HL-60/S4 treated with phorbol 12-myristate 13-acetate at 8.2 ng/mL for 4 days and 3 days (cell line): ENCODE measurements around the gene TAMALIN.

Experiments used
- in situ Hi-C: fragments of 300-500 bp; cut with MboI; formaldehyde crosslinking; loops from 2 replicates; pipeline ENCODE4 v1.15.0; 2022; ENCODE audit warnings: low sequenced_read_pairs

Gene TAMALIN

DNA sequence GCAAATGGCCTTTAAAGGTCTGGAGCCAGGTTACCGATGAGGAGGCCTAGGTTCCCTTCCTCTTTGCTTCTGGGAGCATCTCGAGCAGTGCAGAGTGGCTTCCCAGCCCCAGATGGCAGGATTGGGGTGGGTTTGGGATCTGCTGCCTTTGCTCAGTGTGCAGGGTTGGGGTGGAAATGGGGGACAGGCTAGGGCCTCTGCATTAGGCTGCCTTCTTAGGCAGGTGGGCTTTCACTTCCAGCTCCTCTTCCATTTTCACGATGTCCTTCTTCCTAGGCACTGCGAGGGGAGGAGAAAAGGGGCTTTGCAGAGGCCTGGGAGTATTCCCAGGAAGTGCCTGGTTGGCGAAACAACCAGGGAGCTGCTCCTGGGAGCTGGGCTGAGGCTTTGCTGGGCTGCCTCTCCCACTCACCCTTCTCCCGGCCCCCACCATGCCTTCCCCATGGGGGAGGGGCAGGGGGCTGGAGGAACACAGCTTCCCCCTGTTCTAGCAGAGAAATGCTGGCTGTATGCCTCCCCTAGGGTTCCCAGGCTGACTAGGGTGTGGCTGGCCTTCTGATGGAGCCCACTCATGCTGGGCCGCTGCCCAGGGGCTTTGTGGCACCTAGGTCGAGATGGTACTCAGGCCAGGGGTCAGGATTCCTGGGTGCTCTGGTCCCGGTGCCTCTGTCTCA, 46.9 kb downstream of the TAMALIN start:
- in situ Hi-C loops: no loop called here

DNA sequence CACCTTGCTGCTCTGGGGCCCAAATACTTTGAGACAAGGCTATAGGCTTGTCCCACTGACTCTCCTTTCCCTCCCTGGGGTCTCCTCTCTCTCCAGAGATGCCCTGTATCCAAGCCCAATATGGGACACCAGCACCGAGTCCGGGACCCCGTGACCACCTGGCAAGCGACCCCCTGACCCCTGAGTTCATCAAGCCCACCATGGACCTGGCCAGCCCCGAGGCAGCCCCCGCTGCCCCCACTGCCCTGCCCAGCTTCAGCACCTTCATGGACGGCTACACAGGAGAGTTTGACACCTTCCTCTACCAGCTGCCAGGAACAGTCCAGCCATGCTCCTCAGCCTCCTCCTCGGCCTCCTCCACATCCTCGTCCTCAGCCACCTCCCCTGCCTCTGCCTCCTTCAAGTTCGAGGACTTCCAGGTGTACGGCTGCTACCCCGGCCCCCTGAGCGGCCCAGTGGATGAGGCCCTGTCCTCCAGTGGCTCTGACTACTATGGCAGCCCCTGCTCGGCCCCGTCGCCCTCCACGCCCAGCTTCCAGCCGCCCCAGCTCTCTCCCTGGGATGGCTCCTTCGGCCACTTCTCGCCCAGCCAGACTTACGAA, 47.6 kb downstream of the TAMALIN start:
- in situ Hi-C loops: no loop called here

DNA sequence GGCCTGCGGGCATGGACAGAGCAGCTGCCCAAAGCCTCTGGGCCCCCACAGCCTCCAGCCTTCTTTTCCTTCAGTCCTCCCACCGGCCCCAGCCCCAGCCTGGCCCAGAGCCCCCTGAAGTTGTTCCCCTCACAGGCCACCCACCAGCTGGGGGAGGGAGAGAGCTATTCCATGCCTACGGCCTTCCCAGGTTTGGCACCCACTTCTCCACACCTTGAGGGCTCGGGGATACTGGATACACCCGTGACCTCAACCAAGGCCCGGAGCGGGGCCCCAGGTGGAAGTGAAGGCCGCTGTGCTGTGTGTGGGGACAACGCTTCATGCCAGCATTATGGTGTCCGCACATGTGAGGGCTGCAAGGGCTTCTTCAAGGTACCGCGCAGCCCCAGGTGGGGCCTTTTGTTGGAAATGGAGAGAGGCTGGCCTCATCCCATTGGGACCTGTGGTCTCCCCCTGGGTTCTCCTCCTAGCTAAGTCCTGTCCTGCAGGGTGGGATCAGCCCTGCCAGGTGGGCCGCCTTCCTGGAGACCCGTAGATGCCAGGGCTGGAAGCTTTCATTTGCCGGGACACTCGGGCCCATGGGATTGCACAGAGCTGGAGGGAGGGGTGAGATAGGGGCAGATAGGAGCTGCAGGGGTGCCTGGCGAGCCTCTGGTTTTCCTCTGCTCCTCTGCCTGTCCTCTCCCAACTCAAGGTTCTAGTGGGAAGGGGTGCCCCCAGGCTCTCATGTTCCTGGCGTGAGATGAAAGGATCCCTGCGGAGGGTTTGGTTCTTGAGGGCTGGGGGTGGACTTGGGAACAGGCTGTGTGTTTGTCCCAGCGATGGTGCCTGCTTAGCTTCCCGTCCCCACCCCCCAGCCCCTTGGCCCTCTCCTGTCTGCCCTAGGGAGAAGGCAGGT, 48.3 kb downstream of the TAMALIN start:
- in situ Hi-C loops: no loop called here

DNA sequence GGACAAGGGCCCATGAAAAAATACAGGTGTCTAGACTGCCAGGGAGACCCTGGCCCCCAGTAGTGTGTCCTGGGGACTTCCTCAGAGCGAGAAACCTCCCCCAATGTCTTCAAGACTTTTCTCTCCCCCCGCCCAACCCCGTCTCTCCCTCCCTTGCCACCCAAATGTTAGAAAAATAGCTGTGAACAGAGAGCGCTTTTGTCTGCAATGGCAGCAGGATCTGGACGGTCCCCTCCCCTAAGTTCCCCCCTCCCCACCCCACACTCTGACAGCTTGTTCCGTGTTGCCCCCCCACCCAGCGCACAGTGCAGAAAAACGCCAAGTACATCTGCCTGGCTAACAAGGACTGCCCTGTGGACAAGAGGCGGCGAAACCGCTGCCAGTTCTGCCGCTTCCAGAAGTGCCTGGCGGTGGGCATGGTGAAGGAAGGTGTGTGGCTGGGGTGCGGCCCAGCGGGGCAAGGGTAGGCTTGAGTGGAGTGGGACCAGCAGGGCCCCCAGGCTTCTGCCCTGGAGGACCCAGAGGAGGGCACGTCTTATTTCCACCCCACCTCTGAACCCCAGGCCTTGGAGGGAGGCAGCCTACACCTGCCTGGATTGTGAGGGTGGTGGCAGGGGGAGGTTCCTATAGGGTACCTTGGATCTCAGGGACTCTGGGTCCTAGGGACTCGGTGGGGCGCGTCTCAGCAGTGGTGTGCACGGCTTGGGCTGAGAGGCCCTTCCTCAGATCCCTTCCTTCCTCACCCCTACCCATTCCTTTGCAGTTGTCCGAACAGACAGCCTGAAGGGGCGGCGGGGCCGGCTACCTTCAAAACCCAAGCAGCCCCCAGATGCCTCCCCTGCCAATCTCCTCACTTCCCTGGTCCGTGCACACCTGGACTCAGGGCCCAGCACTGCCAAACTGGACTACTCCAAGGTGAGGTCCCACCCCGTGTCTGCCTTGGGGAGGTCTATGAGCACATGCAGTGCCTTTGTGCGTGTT, 49.3 kb downstream of the TAMALIN start:
- in situ Hi-C loops: no loop called here

DNA sequence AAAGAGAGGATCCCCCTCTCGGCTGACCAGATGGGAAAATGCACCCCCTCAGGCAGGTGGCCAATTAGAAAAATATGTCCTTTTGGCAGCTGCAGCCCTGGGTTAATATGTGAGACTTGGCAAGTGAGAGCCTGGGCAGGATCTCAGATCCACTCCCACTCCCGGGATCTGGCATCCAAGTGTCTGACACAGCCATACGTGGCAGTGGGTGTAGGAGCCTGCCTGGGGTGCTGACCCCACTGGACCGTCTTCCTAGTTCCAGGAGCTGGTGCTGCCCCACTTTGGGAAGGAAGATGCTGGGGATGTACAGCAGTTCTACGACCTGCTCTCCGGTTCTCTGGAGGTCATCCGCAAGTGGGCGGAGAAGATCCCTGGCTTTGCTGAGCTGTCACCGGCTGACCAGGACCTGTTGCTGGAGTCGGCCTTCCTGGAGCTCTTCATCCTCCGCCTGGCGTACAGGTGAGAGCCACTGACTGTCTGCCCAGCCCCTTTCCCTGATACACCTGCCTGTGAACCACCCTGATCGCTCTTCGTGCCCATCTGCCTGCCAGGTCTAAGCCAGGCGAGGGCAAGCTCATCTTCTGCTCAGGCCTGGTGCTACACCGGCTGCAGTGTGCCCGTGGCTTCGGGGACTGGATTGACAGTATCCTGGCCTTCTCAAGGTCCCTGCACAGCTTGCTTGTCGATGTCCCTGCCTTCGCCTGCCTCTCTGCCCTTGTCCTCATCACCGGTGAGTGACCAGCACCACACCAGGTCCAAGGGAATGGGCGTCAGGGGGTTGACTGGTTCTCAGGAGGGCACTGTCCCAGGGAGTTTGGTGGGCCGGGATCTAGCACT, 50.3 kb downstream of the TAMALIN start:
- in situ Hi-C loops: no loop called here

DNA sequence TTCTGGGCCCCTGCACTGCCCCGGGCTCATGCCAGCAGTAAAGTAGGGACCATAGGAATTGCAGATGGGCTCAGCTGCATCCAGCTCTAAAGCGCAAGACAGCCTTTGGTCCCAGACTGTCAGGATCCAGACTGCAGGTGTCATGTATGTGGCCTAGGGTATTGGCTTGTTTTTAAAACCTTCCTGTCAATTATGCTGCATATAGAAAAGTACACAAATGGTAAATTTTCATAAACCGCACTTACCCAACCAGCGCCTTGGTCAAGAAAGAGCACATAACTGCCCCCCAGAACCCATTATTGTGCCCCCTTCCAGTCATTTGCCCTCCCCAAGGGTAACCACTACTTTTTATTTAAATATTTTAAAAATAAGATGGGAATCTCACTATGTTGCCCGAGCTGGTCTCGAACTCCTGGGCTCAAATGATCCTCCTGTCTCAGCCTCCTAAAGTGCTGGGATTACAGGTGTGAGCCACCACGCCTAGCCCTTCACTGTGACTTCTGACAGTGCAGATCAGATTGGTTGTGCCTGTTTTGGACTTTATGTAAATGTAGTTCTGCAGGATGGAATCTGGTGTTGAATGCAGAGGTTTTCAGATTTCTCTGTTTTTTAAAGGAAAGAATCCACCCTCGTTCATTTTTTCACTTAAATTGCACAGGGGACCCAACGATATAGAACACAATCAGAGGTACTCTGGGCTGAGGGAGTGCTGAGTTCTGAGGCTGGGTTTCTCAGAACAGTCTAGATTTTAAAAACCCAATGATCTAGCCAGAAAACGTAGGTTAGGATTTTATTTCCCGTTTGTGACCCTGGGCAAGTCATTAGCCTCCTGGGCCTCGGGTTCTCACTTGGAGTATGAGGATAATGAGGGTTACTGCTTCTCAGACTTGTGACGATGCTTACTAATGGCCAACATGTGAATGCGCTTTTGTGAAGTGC, 51.2 kb downstream of the TAMALIN start:
- in situ Hi-C loops: no loop called here

DNA sequence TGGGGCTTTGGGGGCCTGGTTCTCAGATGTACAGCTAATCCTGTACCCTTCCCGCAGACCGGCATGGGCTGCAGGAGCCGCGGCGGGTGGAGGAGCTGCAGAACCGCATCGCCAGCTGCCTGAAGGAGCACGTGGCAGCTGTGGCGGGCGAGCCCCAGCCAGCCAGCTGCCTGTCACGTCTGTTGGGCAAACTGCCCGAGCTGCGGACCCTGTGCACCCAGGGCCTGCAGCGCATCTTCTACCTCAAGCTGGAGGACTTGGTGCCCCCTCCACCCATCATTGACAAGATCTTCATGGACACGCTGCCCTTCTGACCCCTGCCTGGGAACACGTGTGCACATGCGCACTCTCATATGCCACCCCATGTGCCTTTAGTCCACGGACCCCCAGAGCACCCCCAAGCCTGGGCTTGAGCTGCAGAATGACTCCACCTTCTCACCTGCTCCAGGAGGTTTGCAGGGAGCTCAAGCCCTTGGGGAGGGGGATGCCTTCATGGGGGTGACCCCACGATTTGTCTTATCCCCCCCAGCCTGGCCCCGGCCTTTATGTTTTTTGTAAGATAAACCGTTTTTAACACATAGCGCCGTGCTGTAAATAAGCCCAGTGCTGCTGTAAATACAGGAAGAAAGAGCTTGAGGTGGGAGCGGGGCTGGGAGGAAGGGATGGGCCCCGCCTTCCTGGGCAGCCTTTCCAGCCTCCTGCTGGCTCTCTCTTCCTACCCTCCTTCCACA, 52.0 kb downstream of the TAMALIN start:
- in situ Hi-C loops: no loop called here

DNA sequence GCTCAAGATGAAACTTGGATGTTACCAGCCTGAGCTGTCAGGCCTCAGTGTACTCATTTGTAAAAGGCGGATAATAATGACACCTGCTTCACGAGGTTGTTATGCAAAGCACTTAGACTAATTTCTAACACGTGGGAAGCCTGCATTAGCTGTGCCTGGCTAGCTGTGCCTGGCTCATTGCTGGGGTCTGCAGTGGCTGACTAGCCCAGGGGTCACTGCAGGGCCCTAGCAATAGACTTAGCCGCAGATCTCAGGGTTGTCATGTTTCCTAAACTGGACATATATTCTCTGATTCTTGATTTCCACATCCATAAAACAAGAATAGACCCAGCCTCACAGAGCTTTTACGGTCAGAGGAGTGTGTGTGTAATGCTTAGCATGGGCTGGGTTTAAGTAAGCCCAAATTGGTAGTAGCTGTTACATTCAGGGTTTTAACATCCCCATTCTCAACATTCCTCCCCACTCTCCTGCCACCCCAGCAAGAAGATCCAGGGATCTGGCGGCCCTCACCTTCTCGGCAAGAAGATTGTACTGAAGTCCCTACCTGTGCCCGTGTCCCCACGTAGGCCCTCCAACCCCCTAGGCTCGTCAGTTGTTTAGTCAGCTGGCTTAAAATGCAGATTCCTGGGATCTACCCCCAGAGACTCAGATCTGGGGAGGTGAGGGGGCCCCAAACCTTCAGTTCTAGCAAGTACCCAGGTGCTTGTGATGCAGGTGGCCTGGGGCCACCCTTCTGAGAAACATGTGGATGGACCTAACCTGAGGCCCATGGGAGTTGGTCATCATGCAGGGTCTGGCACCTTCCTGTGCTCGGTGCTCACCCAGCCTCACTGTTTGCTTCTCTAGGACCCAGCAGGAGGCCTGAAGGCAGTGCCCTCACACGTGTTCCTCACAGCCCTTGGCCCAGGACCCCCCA, 53.1 kb downstream of the TAMALIN start:
- in situ Hi-C loops: no loop called here

DNA sequence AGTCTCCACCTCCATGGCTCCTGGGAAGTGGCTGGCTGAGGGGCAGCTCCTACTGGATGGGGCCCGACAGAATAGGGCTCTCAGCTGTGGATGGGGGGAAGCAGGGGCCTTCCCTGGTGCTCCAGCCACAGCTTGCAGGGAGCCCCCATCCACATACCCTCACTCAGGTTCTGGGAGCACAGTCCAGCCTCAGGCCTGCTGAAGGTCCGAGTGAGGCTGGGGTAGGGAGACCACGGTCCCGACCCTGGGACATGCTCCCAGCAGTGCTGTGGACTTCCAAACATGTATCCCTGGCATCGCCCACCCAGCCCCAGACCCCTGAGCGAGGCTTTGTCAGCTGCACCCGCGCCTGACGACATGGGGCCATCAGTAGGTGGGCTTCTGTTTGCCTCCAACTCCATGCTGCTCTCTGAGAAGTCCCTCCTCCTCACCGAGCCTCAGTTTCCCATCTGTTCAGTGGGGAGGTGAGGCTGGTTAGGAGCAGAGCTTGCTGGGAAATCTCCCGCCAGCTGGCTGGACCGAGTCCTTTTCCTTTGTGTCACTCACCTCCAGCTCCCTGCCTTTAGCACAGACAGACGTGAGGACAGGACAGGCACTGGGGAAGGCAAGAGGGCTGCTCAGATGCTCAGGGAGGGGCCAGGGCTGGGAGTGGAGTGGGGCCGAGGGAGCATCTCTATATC, 53.9 kb downstream of the TAMALIN start:
- in situ Hi-C loops: no loop called here

DNA sequence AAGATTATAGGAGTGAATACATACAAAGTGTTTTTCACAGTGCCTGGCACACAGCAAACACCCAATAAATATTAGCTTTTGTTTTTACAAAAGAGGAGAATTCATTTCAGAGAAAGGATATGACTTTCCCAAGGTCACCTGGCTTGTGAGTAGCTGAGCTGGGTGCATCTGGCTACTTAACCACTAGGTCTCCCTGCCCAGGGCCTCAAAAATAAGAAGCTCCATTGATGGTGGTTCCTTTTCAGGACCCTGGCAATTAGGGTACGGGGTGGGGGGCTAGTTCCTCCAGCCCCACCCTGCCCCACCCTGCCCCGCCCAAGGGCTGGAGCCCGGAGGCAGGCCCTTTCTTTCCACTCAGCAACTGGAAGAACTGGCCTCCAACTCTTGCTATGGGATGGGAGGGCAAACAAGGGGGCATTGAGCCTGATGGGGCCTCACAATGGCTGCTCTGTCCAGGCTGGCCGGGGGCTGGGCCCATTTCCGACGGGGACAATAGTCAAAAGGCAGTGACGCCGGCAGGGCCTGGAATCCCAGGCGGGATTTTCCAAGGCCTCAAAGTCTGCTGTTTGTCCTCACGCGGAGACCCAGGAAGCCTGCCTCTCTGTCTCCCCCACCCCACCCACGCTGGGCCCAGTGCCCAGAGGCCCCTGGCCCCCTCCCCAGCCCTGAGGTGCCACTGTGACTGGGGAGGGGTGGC, 54.9 kb downstream of the TAMALIN start:
- in situ Hi-C loops: no loop called here

DNA sequence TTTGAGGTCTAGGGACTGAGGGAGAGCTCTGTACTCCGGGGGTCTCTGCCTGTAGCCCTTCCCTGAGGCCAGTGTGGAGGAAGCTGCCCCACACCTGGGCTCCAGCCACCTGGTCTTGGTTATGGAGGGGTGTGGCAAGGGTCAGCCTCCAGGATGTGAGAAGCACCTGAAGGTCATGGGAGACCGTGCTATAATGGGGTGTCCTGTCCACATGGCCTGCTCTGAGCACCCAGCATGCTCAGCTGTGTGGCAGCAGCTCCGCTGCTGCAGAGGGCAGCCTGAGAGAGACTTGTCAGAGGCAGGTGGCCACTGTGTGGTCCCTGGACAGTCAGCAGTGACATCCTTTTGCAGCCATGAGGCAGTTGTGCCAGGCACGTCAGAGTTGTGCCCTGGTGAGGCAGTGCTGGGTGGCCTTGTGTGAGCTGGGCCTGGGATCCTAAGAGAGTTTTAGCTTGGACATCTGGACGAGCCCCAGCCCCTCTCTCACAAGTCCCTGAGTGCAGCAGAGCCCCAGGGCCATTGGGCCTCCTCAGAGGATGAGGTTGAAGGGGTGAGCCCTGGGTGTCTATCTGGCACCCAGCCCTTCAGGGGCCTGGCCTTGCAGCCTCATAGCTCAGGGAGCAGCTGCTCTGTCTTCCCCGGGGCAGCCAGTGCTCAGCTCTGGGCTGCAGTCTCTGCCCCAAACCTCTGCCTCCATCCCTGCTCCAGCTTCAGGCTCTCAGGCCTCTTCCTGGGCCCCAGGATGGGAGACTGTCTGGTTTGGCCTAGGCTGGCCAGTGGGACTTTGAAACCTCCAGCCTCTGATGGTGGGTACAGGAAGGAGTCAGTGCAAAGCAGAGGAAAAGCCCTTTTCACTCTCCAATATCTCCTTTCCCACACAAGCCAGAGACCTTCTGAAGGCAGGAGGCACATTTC, 55.7 kb downstream of the TAMALIN start:
- in situ Hi-C loops: no loop called here

DNA sequence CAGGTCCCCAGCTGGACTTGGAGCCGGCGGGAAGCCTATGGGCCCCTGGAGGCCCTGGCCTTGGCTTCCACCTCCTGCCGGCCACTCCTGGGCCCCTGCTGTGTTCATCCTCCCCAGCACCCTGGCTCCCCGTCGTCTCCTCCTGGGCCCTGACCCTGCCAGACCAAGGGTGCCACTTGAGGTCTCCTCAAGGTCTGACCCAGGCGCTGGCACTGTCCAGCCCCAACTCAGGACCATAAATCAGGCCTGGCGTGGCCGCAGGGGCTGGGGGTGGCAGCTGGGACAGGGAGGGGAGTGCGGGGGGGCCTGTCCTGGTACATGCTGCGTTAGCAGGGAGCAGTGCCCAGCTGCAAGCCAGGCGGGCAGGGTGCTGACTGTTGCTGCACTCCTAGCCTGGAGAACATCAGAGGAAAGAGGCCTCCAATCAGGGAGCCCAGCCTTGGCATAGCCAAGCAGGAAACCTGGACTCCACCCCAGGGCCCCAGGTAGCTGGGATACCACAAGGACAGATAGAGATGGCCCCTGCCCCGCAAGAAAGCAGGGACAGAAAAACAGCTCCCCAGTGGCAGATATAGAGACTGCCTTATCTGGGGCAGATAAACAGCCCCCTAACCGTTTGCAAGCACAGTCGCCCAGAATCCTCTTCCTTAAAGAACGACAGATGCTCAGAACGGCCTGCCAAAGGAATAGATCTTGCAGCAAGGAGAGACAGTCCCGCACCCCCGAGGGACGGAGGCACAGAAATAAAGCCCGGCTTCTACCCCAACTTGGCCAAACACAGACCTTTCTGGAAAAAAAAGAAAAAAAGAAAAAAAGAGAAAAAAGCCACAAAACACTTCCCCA, 56.6 kb downstream of the TAMALIN start:
- in situ Hi-C loops: no loop called here

DNA sequence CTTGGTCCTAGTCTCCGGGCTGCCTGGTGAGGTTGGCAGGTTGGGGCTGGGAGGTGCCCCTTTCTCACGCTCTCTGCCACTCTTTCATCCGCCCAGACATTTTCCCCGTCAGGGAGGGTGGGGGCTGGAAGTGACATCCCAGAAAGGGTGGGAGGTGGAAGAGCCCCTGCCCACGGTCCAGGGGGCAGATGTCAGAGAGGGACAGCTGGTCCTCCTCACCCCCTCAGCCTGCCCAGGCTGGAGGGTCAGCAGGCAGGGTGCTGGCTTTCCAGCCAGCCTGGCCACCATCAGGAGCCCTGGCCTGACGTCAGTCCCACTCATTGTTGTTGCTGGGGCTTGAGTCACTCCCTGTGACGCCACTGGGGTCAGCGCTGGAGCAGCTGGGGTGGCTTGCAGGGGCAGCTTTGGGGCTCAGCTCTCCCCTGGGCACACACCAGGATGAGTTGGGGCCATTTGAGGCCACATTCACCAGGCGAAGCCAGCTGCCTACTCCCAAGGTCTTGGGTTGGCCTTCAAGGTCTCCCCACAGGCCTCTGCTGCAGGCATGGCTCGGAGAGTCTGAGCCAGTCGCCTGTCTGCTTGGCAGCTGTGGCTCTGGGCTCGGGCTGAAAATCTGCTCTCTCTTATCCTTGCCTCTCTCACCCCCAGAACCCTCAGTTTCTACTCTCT, 57.4 kb downstream of the TAMALIN start:
- in situ Hi-C loops: no loop called here
